ENCODE results near the gene ZNF487.

GRCh38 chr10:43491855-43492254 is 54.9 kb downstream of the ZNF487 start:
- TF ChIP-seq RAD21 (conservative IDR thresholded peaks at IDR 0.05) (no peak), REST (IDR thresholded peaks at IDR 0.05; ENCODE audit: borderline replicate concordance) (no peak), POLR2AphosphoS5 (IDR thresholded peaks at IDR 0.05) (no peak)

Data from neural cell (in vitro differentiated cells).